HG03159 (cell line): ENCODE measurements around the gene KLRF1.

Source experiments
- ATAC-seq: cut with Tn5 transposase; IDR thresholded peaks from one replicate; pipeline ENCODE4 v1.9.1; 2021; ENCODE audit warnings: mild to moderate bottlenecking, moderate library complexity; ENCODE audit not compliant: unreplicated experiment

KLRF1 gene, protein sequence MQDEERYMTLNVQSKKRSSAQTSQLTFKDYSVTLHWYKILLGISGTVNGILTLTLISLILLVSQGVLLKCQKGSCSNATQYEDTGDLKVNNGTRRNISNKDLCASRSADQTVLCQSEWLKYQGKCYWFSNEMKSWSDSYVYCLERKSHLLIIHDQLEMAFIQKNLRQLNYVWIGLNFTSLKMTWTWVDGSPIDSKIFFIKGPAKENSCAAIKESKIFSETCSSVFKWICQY

DNA sequence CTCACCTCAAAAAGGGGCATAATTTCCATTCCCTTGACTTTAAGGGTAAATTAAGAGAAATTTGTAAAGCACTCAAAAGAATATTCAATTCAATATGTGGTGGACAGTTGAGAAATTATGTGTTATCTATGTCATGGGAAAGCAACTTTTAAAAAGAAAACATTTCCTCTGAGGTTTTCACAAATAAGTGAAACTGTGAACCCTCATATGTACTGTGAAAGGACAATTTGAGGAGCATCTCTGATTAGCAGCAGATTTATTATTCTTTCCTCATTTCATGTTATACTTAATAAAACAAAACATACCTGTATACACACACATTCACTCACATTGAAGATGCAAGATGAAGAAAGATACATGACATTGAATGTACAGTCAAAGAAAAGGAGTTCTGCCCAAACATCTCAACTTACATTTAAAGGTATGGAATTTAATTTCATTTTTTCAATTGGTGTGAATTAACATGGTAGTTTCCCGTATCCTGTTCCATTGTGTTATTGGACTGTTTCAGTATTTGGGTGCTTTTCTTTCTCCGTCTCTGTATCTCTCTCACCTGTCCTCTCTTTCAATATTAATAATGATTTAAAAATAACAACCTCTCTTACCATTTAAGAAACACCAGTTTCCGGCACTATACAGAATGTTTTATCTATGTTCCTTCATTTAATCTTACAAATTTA lies at the start of gene KLRF1:
TSS of gene KLRF1 (plus strand) at position 273 of the 680 bp plus-strand sequence. CDS start at position 337, 64 bp downstream.
- no peak for ATAC-seq

DNA sequence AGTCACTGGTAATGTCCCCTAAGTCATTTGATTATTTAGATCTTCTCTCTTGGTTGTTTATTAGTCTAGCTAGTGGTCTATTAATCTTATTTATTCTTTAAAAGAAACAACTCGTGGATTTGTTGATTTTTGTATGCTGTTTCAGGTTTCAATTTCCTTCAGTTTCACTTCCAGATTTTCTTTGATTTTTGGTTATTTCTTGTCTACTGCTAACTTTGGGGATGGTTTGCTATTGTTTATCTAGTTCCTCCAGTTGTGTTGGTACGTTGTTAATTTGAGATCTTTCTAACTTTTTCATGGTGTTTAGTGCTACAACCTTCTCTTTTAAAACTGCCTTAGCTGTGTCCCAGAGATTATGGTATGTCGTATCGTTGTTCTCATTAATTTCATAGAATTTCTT lies 48.1 kb upstream of the KLRF1 start:
- ATAC-seq, result no peak

DNA sequence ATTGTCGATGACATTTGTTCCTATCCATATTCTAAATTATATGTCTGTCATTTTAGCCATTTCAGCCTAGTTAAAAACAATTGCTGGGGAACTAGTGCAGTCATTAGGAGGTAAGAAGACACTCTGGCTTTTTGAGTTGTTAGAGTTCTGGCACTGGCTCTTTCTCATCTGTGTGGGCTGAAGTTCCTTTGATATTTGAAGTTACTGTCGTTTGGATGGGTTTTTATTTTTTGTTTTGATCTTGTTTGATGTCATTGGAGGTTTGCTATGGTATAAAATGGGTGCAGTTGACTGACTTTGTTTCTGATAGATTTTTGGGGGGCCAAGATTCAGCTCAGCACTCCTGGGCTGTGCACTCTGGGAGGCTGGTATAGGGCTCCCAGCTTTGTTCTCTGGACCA lies 45.9 kb upstream of the KLRF1 start:
- ATAC-seq, result no peak

DNA sequence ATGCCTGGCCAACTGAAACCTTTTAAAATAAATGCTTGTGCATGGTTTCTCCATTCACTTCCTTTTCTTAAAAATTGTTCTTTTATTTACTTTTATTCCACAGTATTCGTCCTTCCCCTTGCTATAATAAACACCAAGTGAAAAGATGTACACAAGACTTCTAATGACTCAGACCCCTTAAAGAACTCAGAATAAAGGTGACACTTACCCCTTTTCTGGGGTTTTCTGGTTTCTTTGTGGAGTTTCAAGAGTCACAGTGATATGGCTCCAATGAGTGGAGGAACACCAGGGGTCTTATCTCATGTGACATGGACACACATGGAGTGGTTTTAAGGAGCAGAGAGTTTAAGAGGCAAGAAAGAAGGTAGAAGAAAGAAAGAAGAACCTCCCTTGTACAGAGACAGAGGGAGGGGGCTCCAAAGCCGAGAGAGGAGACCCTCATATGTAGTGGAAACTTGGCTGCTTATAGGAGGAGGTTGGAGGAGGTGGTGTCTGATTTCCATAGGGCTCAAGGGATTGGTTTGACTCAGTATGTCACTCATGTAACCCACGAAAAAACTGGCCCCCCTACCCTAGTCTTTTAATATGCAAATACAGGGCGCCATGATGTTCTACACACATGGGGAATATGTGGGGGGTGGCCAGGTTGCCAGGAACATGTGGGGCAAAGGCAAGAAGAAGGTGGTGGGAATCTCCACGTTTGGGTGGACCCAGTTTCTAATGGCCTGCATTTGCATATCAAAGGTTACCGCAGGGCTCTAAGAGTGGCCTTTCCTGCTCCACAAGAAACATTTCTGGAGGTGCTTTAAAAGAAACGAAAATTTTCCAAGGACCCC lies 44.5 kb upstream of the KLRF1 start:
- ATAC-seq, result no peak

DNA sequence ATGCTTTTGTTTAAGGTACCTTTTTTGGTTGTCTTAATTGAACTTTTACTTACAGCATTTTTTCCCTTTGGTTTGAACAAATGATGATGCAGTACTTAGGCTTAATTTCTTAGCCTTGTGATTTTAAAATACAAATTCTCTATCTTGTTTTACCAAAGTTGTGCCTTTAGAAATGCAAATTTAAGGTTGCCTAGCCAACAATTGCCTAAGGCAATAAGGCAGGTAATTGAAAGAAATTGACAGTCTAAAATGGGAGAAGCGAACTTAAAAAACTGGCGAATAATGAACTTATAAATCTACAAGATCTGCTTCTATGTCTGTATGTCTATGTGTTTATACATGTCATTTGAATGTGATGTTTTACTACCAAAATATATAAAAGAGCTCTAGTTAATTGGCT lies 43.0 kb upstream of the KLRF1 start:
- ATAC-seq, result no peak

DNA sequence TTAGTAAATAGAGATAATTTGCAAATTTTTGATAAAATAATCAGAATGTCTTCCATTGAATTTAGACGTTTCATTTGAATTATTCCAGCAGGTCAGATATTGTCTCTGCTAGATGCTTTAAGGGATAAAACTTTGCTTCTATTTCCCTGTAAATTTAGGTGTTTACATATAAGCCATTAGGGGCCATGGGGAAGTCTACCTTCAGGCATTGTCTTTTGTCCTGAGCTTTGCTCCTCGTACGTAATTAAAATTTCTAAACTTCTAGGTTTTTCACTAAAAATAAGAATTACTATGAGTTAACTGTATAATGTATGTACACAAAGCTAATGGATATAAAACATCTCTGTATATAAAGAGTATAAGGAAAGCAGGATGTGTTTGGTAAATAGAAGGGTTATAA lies 42.5 kb upstream of the KLRF1 start:
- ATAC-seq, result no peak

DNA sequence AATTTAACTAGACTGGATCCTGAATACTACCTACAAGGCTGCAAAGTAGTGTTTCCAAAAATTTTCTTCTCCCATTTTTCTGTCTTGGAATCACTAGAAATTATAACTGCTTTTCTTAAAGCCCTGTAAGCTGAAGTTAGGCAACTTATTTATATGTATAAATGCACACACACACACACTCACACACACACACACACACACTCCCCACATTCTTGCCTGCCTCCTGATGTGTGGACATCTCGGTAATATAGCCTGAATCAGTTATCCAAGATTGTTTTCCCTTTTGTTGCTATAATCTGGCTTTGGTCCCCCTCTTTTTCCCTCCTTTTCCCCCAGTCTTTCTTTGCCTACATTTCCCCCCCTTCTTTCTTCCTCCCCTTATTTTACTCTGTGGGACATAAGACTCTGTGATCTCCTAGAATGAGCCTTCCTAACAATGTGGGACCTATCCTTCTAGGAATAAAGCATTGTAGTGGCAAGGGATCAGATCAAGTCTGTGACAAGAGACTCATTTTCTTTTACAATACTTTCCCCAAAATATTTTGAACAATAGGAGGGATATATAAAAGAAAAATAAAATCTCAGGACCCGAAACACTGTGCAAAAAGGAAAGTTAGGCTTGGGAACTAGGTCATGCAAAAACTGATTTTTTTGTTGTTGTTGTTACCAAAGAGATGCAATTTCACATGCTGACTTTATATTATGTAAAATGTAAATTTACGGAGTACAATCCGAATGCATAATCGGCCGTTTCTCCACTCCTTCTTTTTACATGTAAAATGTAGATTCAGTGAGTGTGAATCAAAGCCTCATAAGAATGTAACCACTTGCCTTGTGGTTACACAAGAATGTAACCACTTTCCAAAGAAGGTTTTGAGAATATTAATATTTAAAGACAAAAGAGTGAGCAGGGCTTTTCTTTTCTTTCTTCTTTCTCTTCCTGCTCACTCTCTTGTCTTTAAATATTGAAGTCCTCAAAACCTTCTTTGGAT lies 40.3 kb upstream of the KLRF1 start:
- no peak for ATAC-seq

DNA sequence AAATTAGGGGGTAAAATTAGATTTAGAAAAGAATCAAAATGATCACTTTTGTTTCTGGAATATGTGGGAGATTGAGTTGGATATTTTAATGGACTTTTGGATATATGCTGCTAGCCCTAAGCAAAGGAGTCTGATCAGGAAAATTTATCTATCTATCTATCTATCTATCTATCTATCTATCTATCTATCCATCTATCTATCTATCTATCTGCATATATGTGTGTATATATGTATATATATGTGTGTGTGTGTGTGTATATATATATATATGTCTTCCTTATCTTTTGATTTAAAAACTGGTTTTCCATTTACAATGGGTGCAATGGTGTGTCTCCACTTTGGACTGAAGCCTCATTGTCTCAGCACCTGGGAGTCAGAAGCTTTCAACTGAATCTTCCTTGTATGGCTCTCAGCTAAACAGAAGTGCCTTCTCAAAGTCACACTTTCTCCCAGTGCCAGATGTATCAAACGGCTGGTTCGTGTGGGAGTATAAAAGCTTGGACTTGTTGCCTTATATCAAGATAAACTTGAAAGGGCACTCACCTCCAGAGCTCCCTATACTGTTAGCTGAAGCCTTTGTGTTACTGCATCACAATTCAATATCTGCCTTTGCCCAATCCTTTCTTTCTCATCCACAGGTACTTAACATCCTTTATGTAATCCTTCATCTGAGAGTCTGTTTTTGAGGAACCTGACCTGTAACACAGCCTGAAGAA lies 34.9 kb upstream of the KLRF1 start:
- no peak for ATAC-seq

DNA sequence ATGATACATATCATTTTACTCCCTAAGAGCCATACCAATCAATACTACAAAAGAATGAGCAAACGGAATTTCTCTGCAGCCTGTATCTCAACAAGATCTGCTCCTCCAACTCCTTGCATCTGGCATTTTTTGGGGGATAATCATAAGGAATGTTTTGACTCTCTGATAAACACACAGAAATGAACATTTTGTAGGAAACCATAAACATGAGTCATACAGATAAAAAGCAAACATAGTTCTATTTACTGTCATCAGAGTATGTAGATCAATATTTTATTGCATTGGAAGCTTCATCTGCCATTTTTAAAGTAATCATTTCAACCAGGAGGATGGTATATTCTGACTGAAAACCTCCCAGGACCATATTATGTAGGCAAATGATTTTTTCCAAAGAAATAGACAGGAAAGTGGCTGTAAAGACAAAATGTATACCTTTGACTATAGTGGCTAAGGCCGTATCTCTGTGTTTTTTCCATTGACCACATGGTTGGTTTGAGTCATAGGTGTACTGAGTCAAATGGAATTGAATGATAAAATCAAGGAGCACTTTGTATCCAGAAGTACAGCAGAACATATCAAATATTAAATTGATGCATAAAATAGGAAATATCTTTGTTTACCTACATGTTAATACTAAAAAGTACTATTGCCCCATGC lies 34.2 kb upstream of the KLRF1 start:
- no peak for ATAC-seq

DNA sequence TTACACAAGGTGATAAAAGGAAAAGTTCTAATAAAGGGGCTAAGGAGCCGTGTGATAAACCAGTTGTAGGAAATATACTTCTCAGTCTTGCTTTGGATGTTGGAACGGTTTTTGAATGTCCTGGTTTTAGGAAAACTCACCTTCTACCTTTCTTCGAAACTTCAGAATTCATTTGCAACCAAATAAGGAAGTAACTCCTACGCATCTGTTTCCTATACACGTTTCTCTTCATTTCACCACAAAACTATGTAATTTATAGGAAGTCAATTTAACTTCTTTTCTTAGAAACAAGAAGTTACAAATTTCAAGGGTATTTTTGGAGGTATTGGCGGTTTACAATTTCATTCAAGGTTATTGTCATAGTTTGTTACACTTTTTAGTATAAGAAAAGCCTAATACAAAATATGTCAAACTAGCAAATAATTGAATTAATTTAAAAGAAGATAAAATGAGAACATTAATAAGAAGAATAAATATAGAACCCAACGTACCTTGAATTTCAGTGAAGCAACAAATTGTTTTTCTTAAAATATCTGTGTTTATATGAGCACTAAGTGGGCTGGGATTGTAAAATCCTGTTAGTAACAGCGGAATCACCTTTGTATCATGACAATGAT lies 33.4 kb upstream of the KLRF1 start:
- ATAC-seq, result no peak

DNA sequence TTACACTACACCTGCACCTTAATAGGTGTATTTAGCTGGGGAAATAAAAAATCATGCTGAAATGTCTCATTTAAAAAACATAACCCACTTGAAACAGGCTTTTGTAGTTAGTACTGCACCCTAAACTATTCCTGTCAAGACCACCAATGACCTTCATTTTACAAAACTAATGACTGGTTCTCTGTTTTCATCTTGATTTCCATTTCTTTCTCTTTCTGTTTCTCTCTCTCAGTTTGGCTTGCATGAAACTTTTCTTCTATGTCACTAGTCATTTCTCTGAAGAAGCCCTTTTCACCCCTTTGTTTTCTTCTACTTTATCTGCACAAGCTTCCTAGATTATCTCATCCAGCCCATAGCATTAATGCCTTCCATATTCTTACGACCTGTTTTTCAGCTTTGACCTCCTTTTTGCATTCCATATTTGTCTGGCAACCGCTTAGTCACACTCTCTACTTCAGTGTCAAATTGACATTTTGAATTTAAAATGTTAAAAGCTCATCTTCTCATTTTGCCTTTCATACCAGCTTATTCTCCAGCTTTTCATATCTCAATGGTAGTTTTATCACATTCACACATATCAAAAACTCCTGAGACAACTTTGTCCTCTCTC lies 32.7 kb upstream of the KLRF1 start:
- no peak for ATAC-seq

DNA sequence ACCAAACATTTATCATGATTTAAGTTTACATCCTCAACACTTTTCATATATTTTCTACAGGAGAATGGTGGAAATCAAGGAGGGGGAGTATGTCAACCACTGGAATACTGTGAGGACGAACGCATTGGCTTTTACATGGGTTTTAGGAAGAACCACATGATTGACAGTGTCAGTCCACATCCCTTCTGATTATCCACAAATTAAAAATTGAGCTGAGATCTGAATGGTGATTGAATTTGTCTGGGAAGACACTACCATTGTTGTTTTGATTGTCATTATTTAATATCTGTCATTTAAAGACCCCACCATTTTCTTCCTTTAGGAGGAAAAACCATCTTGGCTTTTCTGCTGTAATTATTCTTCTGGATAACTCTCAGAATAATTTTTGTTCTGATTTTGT lies 31.3 kb upstream of the KLRF1 start:
- ATAC-seq, result no peak

DNA sequence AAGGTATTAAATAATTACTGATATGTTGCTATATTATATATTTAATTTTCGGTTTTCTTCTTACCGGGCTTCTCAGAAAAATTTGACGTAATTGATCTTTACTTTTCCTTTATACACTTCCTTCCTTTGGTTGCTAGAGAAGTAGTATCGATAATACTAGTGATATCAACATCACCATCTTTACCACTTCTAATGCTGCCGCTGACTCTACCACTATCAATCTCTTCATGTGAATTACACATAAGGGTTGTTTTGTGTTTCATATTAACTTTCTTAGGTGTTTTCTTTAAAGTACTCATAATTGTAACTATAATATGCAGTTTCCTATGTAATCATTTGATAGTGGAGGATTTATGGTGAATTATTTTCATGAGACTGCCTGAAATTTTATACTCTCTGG lies 30.9 kb upstream of the KLRF1 start:
- no peak for ATAC-seq

DNA sequence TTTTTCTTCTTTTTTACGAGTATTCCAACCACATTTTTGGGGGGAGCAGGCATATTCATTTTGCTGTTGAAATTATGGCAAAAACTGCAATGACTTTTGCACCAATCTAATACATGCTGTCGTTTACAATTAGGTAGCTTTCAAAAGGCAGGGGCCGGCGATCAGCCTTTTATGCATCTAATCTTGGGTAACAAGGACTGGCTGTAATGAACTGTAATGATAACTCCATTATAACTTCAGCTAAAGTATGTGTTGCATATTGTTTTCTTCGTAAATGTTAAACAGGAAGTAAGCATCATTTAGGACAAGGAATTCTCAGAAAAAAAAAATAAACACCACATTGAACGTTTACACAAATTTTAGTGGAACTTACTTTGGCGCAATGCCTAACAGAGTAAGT lies 30.3 kb upstream of the KLRF1 start:
- ATAC-seq, result no peak

DNA sequence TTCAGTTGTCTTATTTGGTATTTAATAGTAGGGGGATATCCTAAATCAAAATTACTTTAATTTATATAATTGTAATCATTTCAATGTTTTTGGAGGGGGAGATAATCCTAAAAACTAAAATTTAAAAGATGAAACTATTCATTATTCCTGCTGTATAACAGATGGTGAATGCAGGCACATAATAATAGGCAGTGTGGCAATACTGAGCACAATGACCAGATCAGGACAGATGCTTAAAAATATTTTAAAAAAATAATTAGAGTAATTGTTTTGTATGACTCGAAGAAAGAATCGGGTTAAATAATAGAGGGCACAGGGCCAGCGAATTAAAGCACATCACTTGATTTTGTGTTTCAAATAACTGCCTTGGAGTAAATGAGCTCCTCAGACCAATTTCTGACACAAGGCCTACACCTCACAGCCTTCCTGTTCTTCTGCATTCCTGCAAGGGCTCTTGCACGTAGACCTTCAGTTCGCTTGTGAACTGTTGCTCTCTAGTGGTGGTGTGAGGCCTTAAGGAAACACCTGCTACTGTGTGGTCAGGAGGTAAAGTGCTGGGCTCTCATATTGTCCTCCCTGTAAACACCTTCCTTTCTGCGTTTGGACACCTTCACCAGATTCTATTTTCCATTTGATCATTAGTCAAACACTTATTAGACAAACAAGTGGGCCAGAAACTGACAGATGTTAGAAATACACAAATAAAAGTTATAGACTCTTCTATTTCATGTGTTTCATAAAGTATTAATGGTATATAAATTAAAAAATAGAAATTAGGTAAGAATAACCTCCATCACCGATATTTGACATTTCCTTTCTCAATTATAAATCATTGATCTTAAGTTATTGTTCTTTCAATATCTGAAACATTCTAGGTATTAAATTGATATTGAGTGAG lies 29.3 kb upstream of the KLRF1 start:
- ATAC-seq, result peak; percentile 93

DNA sequence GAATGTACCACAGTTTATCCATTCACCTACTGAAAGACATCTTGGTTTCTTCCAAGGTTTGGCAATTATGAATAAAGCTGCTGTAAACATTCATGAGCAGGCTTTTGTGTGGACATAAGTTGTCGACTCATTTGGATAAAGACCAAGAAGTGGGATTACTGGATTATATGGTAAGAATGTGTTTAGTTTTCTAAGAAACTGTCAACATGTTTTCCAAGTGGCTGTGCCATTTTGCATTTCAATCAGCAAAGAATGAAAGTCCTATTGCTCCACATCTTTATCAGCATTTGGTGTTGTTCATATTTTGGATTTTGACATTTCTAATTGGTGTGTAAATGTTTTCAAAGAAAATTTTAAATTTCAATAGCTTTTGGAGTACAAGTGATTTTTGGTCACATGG lies 27.3 kb upstream of the KLRF1 start:
- no peak for ATAC-seq

DNA sequence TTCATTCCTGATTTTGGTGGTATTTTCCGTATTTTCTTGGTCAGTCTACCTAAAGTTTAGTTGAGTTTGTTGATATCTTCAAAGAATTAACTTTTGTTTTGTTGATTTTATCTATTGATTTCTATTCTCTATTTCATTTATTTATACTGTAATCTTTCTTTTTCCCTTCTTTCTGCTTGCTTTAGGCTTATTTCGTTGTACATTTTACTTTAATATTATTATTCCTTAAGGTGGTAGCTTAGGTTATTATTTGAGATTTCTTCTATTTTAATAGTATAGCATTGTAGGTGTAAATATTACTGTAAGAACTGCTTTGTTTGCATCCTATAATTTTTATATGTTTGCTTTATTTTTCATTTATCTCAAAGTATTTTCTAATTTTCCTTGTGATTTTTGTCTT lies 21.4 kb upstream of the KLRF1 start:
- ATAC-seq, result no peak

DNA sequence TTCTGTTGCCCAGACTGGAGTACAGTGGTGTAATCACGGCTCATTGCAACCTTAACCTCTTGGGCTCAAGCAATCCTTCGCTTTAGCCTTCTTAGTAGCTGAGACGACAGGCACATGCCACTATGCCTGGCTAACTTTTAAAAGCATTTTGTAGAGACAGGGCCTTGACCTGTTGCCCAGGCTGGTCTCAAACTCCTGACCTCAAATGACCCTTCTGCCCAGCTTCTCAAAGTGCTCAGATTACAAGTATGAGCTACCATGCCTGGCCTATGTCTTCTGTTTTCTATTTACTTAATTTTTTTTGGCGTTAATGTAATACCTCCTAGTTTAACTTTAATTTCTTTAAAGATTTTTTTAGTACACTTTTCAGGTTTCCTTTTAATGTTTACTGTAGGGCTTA lies 20.6 kb upstream of the KLRF1 start:
- ATAC-seq, result no peak
